Right lobe of liver (tissue), 6 donors: ENCODE results near the gene CLEC18B. TPM values are rescaled to one million over a fixed set of nuclear protein-coding genes. Genes with fewer than 3 reads are reported as not detected.
"Not testable (repeated sequence)": the region's sequence is repeated elsewhere in the genome, so short reads cannot be mapped to it uniquely, and the experiment has no call there.

Experiments
- ATAC-seq, 4 donors: fragments of 200-7000 bp; cut with Tn5 transposase; one replicate each; pipeline ENCODE4 v1.9.1; 2020; ENCODE audit warnings: mild to moderate bottlenecking in 4 of 4, moderate library complexity in 4 of 4
- DNase-seq, 3 donors: peaks; one replicate each; pipeline ENCODE4 v3.0.0-alpha.2; 2020
- H3K27ac ChIP-seq, 3 donors: fragments of 200-600 bp; one replicate each; pipeline ENCODE4 v1.8.0; 2022
- H3K27me3 ChIP-seq, 2 donors: fragments of 200-600 bp; one replicate each; pipeline ENCODE4 v1.8.0; 2022
- H3K36me3 ChIP-seq, 4 donors: fragments of 200-600 bp; sonication (generic) in 1 of 4; one replicate each; pipeline versions ENCODE4 v1.5.1 to v1.8.0; 2017 to 2022; ENCODE audit warnings: control low read depth in 1 of 4
- H3K4me1 ChIP-seq, 4 donors: fragments of 200-600 bp; sonication (generic) in 1 of 4; one replicate each; pipeline versions ENCODE4 v1.5.1 to v1.8.0; 2017 to 2022; ENCODE audit warnings: control low read depth in 1 of 4
- H3K4me3 ChIP-seq, 3 donors: fragments of 200-600 bp; one replicate each; pipeline ENCODE4 v1.8.0; 2022
- H3K9me3 ChIP-seq, 4 donors: fragments of 200-600 bp; sonication (generic) in 1 of 4; one replicate each; pipeline versions ENCODE4 v1.5.1 to v1.8.0; 2017 to 2022; ENCODE audit warnings: control low read depth in 1 of 4
- WGBS: methylation state at CpG from one replicate; pipeline ENCODE4 v1.1.6; 2018; ENCODE audit warnings: low coverage, low lambda C conversion rate; ENCODE audit not compliant: insufficient coverage; ENCODE audit errors: missing lambda C conversion rate; 5-methylcytosine and 5-hydroxymethylcytosine counted together
- intact Hi-C, 2 donors: fragments of 100-400 bp; cut with DNase I; formaldehyde crosslinking; loops; one replicate each; pipeline versions ENCODE4 v1.11.2 to v1.14.1; 2022
- total RNA-seq, 6 experiments: library from RNA; depleted of rRNA in 2 of 6; stranded (reverse); fragments of >200 nt in 2 of 6; fragmentation: NEBNext Ultra II Directional in 3 of 6; extraction: Animal tissue kit (Norgen Biotek cat#: 25700) in 3 of 6; gene quantifications; one replicate each; pipeline versions ENCODE4 v1.1.0 to v1.2.4, GENCODE V29; 2016 to 2023
- donor health status: DM: no; HTN: yes; CAD: no.
- donor health status: DM: no; HTN: no; CAD: no.
- donor health status: DM: no; HTN: no; CAD: no.
- donor health status: DM: no; HTN: yes; CAD: no.
- donor health status: DM: no; HTN: yes; CAD: no.

CLEC18B gene
- total RNA-seq, 6 experiments from 2014 or later: 0.64 to 0.75 (median 0.71) TPM; not detected in 3

- H3K36me3 ChIP-seq, H3K4me1 ChIP-seq, H3K9me3 ChIP-seq, H3K27me3 ChIP-seq, H3K27ac ChIP-seq, intact Hi-C loops, DNase-seq, H3K4me3 ChIP-seq: not testable (repeated sequence)
- peak in 1 of 4 donors; percentile 6 for ATAC-seq
- 40% methylated on average over 1 of the region's 17 CpGs for WGBS
Observed at GRCh38 chr16:74422086-74422485, 808 bp upstream of the CLEC18B start.

- H3K9me3 ChIP-seq, H3K36me3 ChIP-seq, H3K4me1 ChIP-seq, intact Hi-C loops, H3K4me3 ChIP-seq, ATAC-seq, DNase-seq, H3K27me3 ChIP-seq, H3K27ac ChIP-seq: not testable (repeated sequence)
- no CpG with 5 or more reads among the region's 16 CpGs for WGBS
Observed at GRCh38 chr16:74421482-74421785, 156 bp upstream of the CLEC18B start.

- H3K27ac ChIP-seq, H3K9me3 ChIP-seq, H3K27me3 ChIP-seq, H3K36me3 ChIP-seq, intact Hi-C loops, DNase-seq, ATAC-seq, H3K4me1 ChIP-seq, H3K4me3 ChIP-seq: not testable (repeated sequence)
- WGBS: 60% methylated on average over 1 of the region's 14 CpGs
Observed at GRCh38 chr16:74419811-74420210, 1.5 kb downstream of the CLEC18B start.

GRCh38 chr16:74417897-74418296, 3.4 kb downstream of the CLEC18B start:
- intact Hi-C loops, H3K36me3 ChIP-seq, H3K4me1 ChIP-seq, H3K4me3 ChIP-seq, DNase-seq, H3K27ac ChIP-seq, H3K27me3 ChIP-seq, H3K9me3 ChIP-seq: not testable (repeated sequence)
- 80% methylated on average over 1 of the region's 15 CpGs for WGBS
- ATAC-seq: peak in 1 of 4 donors; percentile 8

GRCh38 chr16:74413920-74414319, 7.4 kb downstream of the CLEC18B start:
- ATAC-seq, H3K4me3 ChIP-seq, H3K36me3 ChIP-seq, DNase-seq, H3K9me3 ChIP-seq, H3K27ac ChIP-seq, H3K4me1 ChIP-seq, intact Hi-C loops, H3K27me3 ChIP-seq: not testable (repeated sequence)
- WGBS: 68% methylated on average over 7 of the region's 7 CpGs

- H3K4me1 ChIP-seq, H3K4me3 ChIP-seq, intact Hi-C loops, H3K36me3 ChIP-seq, H3K9me3 ChIP-seq, H3K27ac ChIP-seq, H3K27me3 ChIP-seq: not testable (repeated sequence)
- peak in 1 of 3 donors; percentile 11 for DNase-seq
- ATAC-seq: peak in 2 of 4 donors; percentile 3 to 8
- 68% methylated on average over 5 of the region's 9 CpGs for WGBS
Observed at GRCh38 chr16:74413485-74413884, 7.8 kb downstream of the CLEC18B start.

- WGBS: 67% methylated on average over 5 of the region's 10 CpGs
- intact Hi-C loops, H3K27me3 ChIP-seq, H3K4me3 ChIP-seq, H3K36me3 ChIP-seq, H3K9me3 ChIP-seq, H3K4me1 ChIP-seq, H3K27ac ChIP-seq: not testable (repeated sequence)
- ATAC-seq (peak in 2 of 4 donors; percentile 16 to 26), DNase-seq (peak in 1 of 3 donors; percentile 20)
Observed at GRCh38 chr16:74412775-74413390, 8.4 kb downstream of the CLEC18B start.

- H3K4me1 ChIP-seq, H3K4me3 ChIP-seq, H3K27me3 ChIP-seq, H3K27ac ChIP-seq, intact Hi-C loops, H3K36me3 ChIP-seq, H3K9me3 ChIP-seq: not testable (repeated sequence)
- WGBS: 93% methylated on average over 3 of the region's 13 CpGs
- peak in 1 of 3 donors; percentile 8 for DNase-seq
- peak in 2 of 4 donors; percentile 8 to 9 for ATAC-seq
Observed at GRCh38 chr16:74412138-74412774, 9.0 kb downstream of the CLEC18B start.

- WGBS: 76% methylated on average over 2 of the region's 9 CpGs
- H3K4me1 ChIP-seq, H3K4me3 ChIP-seq, H3K27ac ChIP-seq, ATAC-seq, H3K36me3 ChIP-seq, H3K27me3 ChIP-seq, H3K9me3 ChIP-seq, DNase-seq, intact Hi-C loops: not testable (repeated sequence)
Observed at GRCh38 chr16:74410981-74411380, 10.3 kb downstream of the CLEC18B start.

- H3K4me3 ChIP-seq, H3K9me3 ChIP-seq, ATAC-seq, H3K27me3 ChIP-seq, intact Hi-C loops, H3K4me1 ChIP-seq, H3K36me3 ChIP-seq, H3K27ac ChIP-seq: not testable (repeated sequence)
- DNase-seq: peak in 1 of 3 donors; percentile 50
- WGBS: 74% methylated on average over 4 of the region's 18 CpGs
Observed at GRCh38 chr16:74410057-74410957, 11.0 kb downstream of the CLEC18B start.

GRCh38 chr16:74409185-74409981, 11.9 kb downstream of the CLEC18B start:
- ATAC-seq, H3K4me3 ChIP-seq, H3K27ac ChIP-seq, intact Hi-C loops, H3K27me3 ChIP-seq, H3K4me1 ChIP-seq, H3K36me3 ChIP-seq, H3K9me3 ChIP-seq, DNase-seq: not testable (repeated sequence)
- no CpG with 5 or more reads among the region's 15 CpGs for WGBS
